WERI-Rb-1 (cell line): Measurements from ENCODE around the gene EVI5.
"Not testable (repeated sequence)": the region's sequence is repeated elsewhere in the genome, so short reads cannot be mapped to it uniquely, and the experiment has no call there.

Source experiments
- DNase-seq: peaks from one replicate; pipeline ENCODE4 v3.0.0-alpha.2; 2020
- H3K27ac ChIP-seq: fragments of 250-450 bp; sonication (Bioruptor Pico); 2 replicates; pipeline ENCODE4 v1.5.1; 2020; ENCODE audit warnings: mild to moderate bottlenecking, moderate library complexity
- H3K27me3 ChIP-seq: fragments of 250-450 bp; sonication (Bioruptor Pico); 2 replicates; pipeline ENCODE4 v1.5.1; 2021; ENCODE audit warnings: mild to moderate bottlenecking, low read depth, moderate library complexity; ENCODE audit not compliant: insufficient read depth, severe bottlenecking
- H3K36me3 ChIP-seq: fragments of 250-450 bp; sonication (Bioruptor Pico); 2 replicates; pipeline ENCODE4 v1.5.1; 2020; ENCODE audit warnings: mild to moderate bottlenecking, moderate library complexity
- H3K4me3 ChIP-seq: 2 replicates; pipeline ENCODE4 v1.5.1; 2011; ENCODE audit warnings: low read depth, mild to moderate bottlenecking, control low read depth, low read length
- H3K9me3 ChIP-seq: fragments of 250-450 bp; sonication (Bioruptor Pico); 2 replicates; pipeline ENCODE4 v1.5.1; 2021; ENCODE audit warnings: mild to moderate bottlenecking, moderate library complexity; ENCODE audit not compliant: severe bottlenecking
- CTCF ChIP-seq: IDR thresholded peaks from 2 replicates; pipeline ENCODE4 v1.5.1; 2011; ENCODE audit warnings: low read depth, mild to moderate bottlenecking, control low read depth, inconsistent platforms, low read length

The EVI5 gene

GRCh38 chr1:92791487-92792066, 6.7 kb upstream of the EVI5 start:
- no peak for DNase-seq
- H3K27ac ChIP-seq: no peak overlapping the region

GRCh38 chr1:92790867-92791266, 6.0 kb upstream of the EVI5 start:
- Histone ChIP-seq H3K27ac (no peak overlapping the region), H3K27me3 (no peaks in the 10 kb centered on the region), H3K4me3 (no peak overlapping the region), H3K36me3 (no peaks in the 10 kb centered on the region), H3K9me3 (no peaks in the 10 kb centered on the region)
- TF ChIP-seq CTCF: no peak
- DNase-seq: no peak

More at GRCh38 chr1:92791487-92792066, 6.7 kb upstream of the EVI5 start:
- H3K4me3 ChIP-seq: no peak overlapping the region
- TF ChIP-seq CTCF: no peak
- no peaks in the 10 kb centered on the region for H3K36me3 ChIP-seq
- H3K9me3 ChIP-seq: no peaks in the 10 kb centered on the region
- H3K27me3 ChIP-seq: no peaks in the 10 kb centered on the region

- no peak for TF ChIP-seq CTCF
These were observed 5.2 kb upstream of the EVI5 start for GRCh38 chr1:92790081-92790480.

GRCh38 chr1:92786111-92786901, 1.4 kb upstream of the EVI5 start:
- peak; percentile 33 for DNase-seq
- TF ChIP-seq CTCF: no peak
- no peaks in the 10 kb centered on the region for H3K27me3 ChIP-seq
- no peaks in the 10 kb centered on the region for H3K9me3 ChIP-seq
- H3K4me3 ChIP-seq: no peak overlapping the region
- H3K36me3 ChIP-seq: peaks cover 2% of the 10 kb centered on the region; the same call in 1 of the 2 replicates
- H3K27ac ChIP-seq: no peak overlapping the region

More at GRCh38 chr1:92790081-92790480, 5.2 kb upstream of the EVI5 start:
- Histone ChIP-seq H3K36me3 (no peaks in the 10 kb centered on the region), H3K27me3 (no peaks in the 10 kb centered on the region), H3K4me3 (no peak overlapping the region), H3K27ac (no peak overlapping the region), H3K9me3 (no peaks in the 10 kb centered on the region)
- no peak for DNase-seq

- Histone ChIP-seq H3K36me3 (peaks cover 2% of the 10 kb centered on the region; the same call in 1 of the 2 replicates), H3K4me3 (peak overlapping the region; percentile 65), H3K27me3 (no peaks in the 10 kb centered on the region), H3K27ac (peak overlapping the region; percentile 83), H3K9me3 (no peaks in the 10 kb centered on the region)
- no peak for DNase-seq
- no peak for TF ChIP-seq CTCF
These were observed 778 bp downstream of the EVI5 start for GRCh38 chr1:92784021-92784638.

- DNase-seq, H3K36me3 ChIP-seq, H3K27ac ChIP-seq, H3K4me3 ChIP-seq, H3K9me3 ChIP-seq, H3K27me3 ChIP-seq: not testable (repeated sequence)
These were observed 1.4 kb downstream of the EVI5 start for GRCh38 chr1:92783550-92783949.
